ENCODE data around the gene CEACAM18. TPM values are rescaled to one million over a fixed set of nuclear protein-coding genes. Genes with fewer than 3 reads are reported as not detected.

The CEACAM18 gene
- total and polyA plus RNA-seq, 11 donors, result not detected

- TF ChIP-seq CTCF (IDR thresholded peaks at IDR 0.05) (no peak), POLR2A (IDR thresholded peaks at IDR 0.05) (no peak)
- Histone ChIP-seq H3K36me3 (no peaks in the 10 kb centered on the region), H3K4me3 (no peak overlapping the region), H3K9me3 (peaks cover 0 to under 1% (median 0%) of the 10 kb centered on the region in 12 donors), H3K4me1 (no peaks in the 10 kb centered on the region), H3K27me3 (peaks cover 0 to 32% (median 5%) of the 10 kb centered on the region in 9 donors), H3K27ac (no peak overlapping the region)
- ATAC-seq, result no peak
- intact Hi-C loops (cut with DNase I), result no loop called here
- 67 to 81% (median 77%) methylated on average over 2 of the region's 2 CpGs for WGBS, 4 donors
- no peak for DNase-seq
These were observed 51.0 kb downstream of the CEACAM18 start for GRCh38 chr19:51529301-51529700.

GRCh38 chr19:51530616-51531015, 52.3 kb downstream of the CEACAM18 start:
- peaks cover 0 to 32% (median 5%) of the 10 kb centered on the region in 9 donors for H3K27me3 ChIP-seq
- ATAC-seq (peak in 1 of 4 donors; percentile 31), DNase-seq (no peak)
- intact Hi-C loops (cut with DNase I), result loop anchor here in 1 of 10 donors (10.0 kb wide), 1 partner anchor 104 kb away; the partner anchor contains the start of gene SIGLEC5
- H3K4me3 ChIP-seq, result no peak overlapping the region
- H3K9me3 ChIP-seq, result peaks cover 0 to 6% (median 0%) of the 10 kb centered on the region in 12 donors
- 71 to 83% (median 80%) methylated on average over 7 to 8 of the region's 8 CpGs for WGBS, 4 donors
- no peak overlapping the region for H3K27ac ChIP-seq
- H3K36me3 ChIP-seq, result no peaks in the 10 kb centered on the region
- TF ChIP-seq CTCF (IDR thresholded peaks at IDR 0.05) (no peak), POLR2A (IDR thresholded peaks at IDR 0.05) (no peak)
- H3K4me1 ChIP-seq, result no peaks in the 10 kb centered on the region

GRCh38 chr19:51531349-51532315, 53.3 kb downstream of the CEACAM18 start, which contains the start of gene SIGLEC6:
Gene SIGLEC6 (minus strand): TSS chr19:51531670. CDS start chr19:51531648, 22 bp downstream.
- 27 to 40% (median 36%) methylated on average over 19 to 25 of the region's 25 CpGs for WGBS, 4 donors
- peaks cover 0 to 32% (median 5%) of the 10 kb centered on the region in 9 donors for H3K27me3 ChIP-seq
- H3K4me1 ChIP-seq, result no peaks in the 10 kb centered on the region
- ATAC-seq, result peak; percentile 37 to 84 (median 62)
- H3K4me3 ChIP-seq, result no peak within 1 kb of the TSS
- peak; percentile 45 to 72 (median 59) for DNase-seq
- H3K27ac ChIP-seq, result no peak within 1 kb of the TSS
- H3K9me3 ChIP-seq, result peaks cover 0 to 11% (median 0%) of the 10 kb centered on the region in 12 donors
- intact Hi-C loops (cut with DNase I), result loop anchor here in 1 of 10 donors (10.0 kb wide), 1 partner anchor 103 kb away; the partner anchor contains the start of gene SIGLEC5
- TF ChIP-seq CTCF (IDR thresholded peaks at IDR 0.05), result no peak
- TF ChIP-seq POLR2A (IDR thresholded peaks at IDR 0.05), result no peak
- no peaks in the 10 kb centered on the region for H3K36me3 ChIP-seq

GRCh38 chr19:51535535-51535934, 57.2 kb downstream of the CEACAM18 start:
- 73 to 84% (median 79%) methylated on average over 1 of the region's 1 CpG for WGBS, 4 donors
- ATAC-seq, result no peak
- intact Hi-C loops (cut with DNase I), result loop anchor here in 1 of 10 donors (10.0 kb wide), 1 partner anchor 99 kb away; the partner anchor contains the start of gene SIGLEC5

More at GRCh38 chr19:51535535-51535934, 57.2 kb downstream of the CEACAM18 start:
- no peak for TF ChIP-seq CTCF (IDR thresholded peaks at IDR 0.05)
- no peak for TF ChIP-seq POLR2A (IDR thresholded peaks at IDR 0.05)
- no peaks in the 10 kb centered on the region for H3K4me1 ChIP-seq
- no peak for DNase-seq
- no peaks in the 10 kb centered on the region for H3K36me3 ChIP-seq
- H3K4me3 ChIP-seq, result no peak overlapping the region
- H3K9me3 ChIP-seq, result peaks cover 0 to 11% (median 0%) of the 10 kb centered on the region in 12 donors
- no peak overlapping the region for H3K27ac ChIP-seq
- H3K27me3 ChIP-seq, result peaks cover 0 to 35% (median 13%) of the 10 kb centered on the region in 9 donors
